Measurements from ENCODE around the gene TDG. TPM values are rescaled to one million over a fixed set of nuclear protein-coding genes. Genes with fewer than 3 reads are reported as not detected.

The TDG gene
- total RNA-seq, 2 experiments from 2014 or later = 39.4 to 55.3 TPM

GRCh38 chr12:104003596-104003995, 37.9 kb downstream of the TDG start:
- H3K9me3 ChIP-seq (ENCODE audit: low read length) = no peaks in the 10 kb centered on the region
- H3K4me2 ChIP-seq (ENCODE audit: low read length) = no peak overlapping the region
- no TSS peak for BruUV-seq (replicated peaks)
- no peak overlapping the region for H2AFZ ChIP-seq (ENCODE audit: low read length)
- no peak for TF ChIP-seq EZH2phosphoT487 (IDR thresholded peaks at IDR 0.05; ENCODE audit: borderline replicate concordance, low read depth, low read length)
- TF ChIP-seq CTCF (conservative IDR thresholded peaks at IDR 0.05; ENCODE audit: low read length) = no peak
- POLR2A ChIA-PET = no interaction called here
- intact Hi-C loops (cut with micrococcal nuclease; ENCODE audit: unreplicated experiment) = no loop called here
- DNase-seq (ENCODE audit: low spot score) = no peak
- no peaks in the 10 kb centered on the region for H3K4me1 ChIP-seq (ENCODE audit: insufficient read depth, low read length, poor library complexity, severe bottlenecking)
- no peaks in the 10 kb centered on the region for H3K79me2 ChIP-seq (ENCODE audit: insufficient read depth, low read depth, low read length)
- H3K9me2 ChIP-seq (ENCODE audit: insufficient read depth, low read length) = no peaks in the 10 kb centered on the region
- H3K4me3 ChIP-seq (ENCODE audit: low read depth, low read length, poor library complexity, severe bottlenecking) = no peak overlapping the region
- no peaks in the 10 kb centered on the region for H3K36me3 ChIP-seq (ENCODE audit: insufficient read depth, low read length)
- H3K27ac ChIP-seq (ENCODE audit: low read depth, low read length, poor library complexity, severe bottlenecking) = no peak overlapping the region
- CTCF ChIA-PET (ENCODE audit: unreplicated experiment) = no interaction called here
- H4K20me1 ChIP-seq (ENCODE audit: insufficient read depth, low read length) = no peaks in the 10 kb centered on the region

GRCh38 chr12:104006929-104007328, 41.3 kb downstream of the TDG start:
- H3K27ac ChIP-seq (ENCODE audit: low read depth, low read length, poor library complexity, severe bottlenecking) = no peak overlapping the region
- intact Hi-C loops (cut with micrococcal nuclease; ENCODE audit: unreplicated experiment) = no loop called here
- no TSS peak for BruUV-seq (replicated peaks)
- no peak overlapping the region for H2AFZ ChIP-seq (ENCODE audit: low read length)
- no peak for DNase-seq (ENCODE audit: low spot score)
- H3K4me1 ChIP-seq (ENCODE audit: insufficient read depth, low read length, poor library complexity, severe bottlenecking) = no peaks in the 10 kb centered on the region
- no peaks in the 10 kb centered on the region for H3K9me3 ChIP-seq (ENCODE audit: low read length)
- no peak overlapping the region for H3K4me3 ChIP-seq (ENCODE audit: low read depth, low read length, poor library complexity, severe bottlenecking)
- TF ChIP-seq EZH2phosphoT487 (IDR thresholded peaks at IDR 0.05; ENCODE audit: borderline replicate concordance, low read depth, low read length) (no peak), CTCF (conservative IDR thresholded peaks at IDR 0.05; ENCODE audit: low read length) (no peak)
- CTCF ChIA-PET (ENCODE audit: unreplicated experiment) = no interaction called here
- no peaks in the 10 kb centered on the region for H3K79me2 ChIP-seq (ENCODE audit: insufficient read depth, low read depth, low read length)
- H4K20me1 ChIP-seq (ENCODE audit: insufficient read depth, low read length) = no peaks in the 10 kb centered on the region
- no peaks in the 10 kb centered on the region for H3K36me3 ChIP-seq (ENCODE audit: insufficient read depth, low read length)
- no peaks in the 10 kb centered on the region for H3K9me2 ChIP-seq (ENCODE audit: insufficient read depth, low read length)
- POLR2A ChIA-PET = no interaction called here
- H3K4me2 ChIP-seq (ENCODE audit: low read length) = no peak overlapping the region

- H3K27ac ChIP-seq (ENCODE audit: low read depth, low read length, poor library complexity, severe bottlenecking) = no peak overlapping the region
- no peaks in the 10 kb centered on the region for H3K79me2 ChIP-seq (ENCODE audit: insufficient read depth, low read depth, low read length)
- DNase-seq (ENCODE audit: low spot score) = no peak
- BruUV-seq (replicated peaks) = no TSS peak
- no peaks in the 10 kb centered on the region for H3K9me3 ChIP-seq (ENCODE audit: low read length)
- no peaks in the 10 kb centered on the region for H3K4me1 ChIP-seq (ENCODE audit: insufficient read depth, low read length, poor library complexity, severe bottlenecking)
- H2AFZ ChIP-seq (ENCODE audit: low read length) = no peak overlapping the region
- H3K4me2 ChIP-seq (ENCODE audit: low read length) = no peak overlapping the region
- POLR2A ChIA-PET = no interaction called here
- TF ChIP-seq CTCF (conservative IDR thresholded peaks at IDR 0.05; ENCODE audit: low read length) (no peak), EZH2phosphoT487 (IDR thresholded peaks at IDR 0.05; ENCODE audit: borderline replicate concordance, low read depth, low read length) (no peak)
- intact Hi-C loops (cut with micrococcal nuclease; ENCODE audit: unreplicated experiment) = no loop called here
- no peaks in the 10 kb centered on the region for H3K9me2 ChIP-seq (ENCODE audit: insufficient read depth, low read length)
- no peaks in the 10 kb centered on the region for H4K20me1 ChIP-seq (ENCODE audit: insufficient read depth, low read length)
- H3K4me3 ChIP-seq (ENCODE audit: low read depth, low read length, poor library complexity, severe bottlenecking) = no peak overlapping the region
- CTCF ChIA-PET (ENCODE audit: unreplicated experiment) = no interaction called here
- no peaks in the 10 kb centered on the region for H3K36me3 ChIP-seq (ENCODE audit: insufficient read depth, low read length)
Measured at GRCh38 chr12:104010121-104010520, 44.4 kb downstream of the TDG start.

All from OCI-LY7 (cell line).